GM18909 (cell line): ENCODE results near the gene TMEM187.

Source experiments
- ATAC-seq: cut with Tn5 transposase; IDR thresholded peaks from one replicate; pipeline ENCODE4 v1.9.1; 2021; ENCODE audit warnings: mild to moderate bottlenecking; ENCODE audit not compliant: unreplicated experiment, poor library complexity

Gene TMEM187

DNA sequence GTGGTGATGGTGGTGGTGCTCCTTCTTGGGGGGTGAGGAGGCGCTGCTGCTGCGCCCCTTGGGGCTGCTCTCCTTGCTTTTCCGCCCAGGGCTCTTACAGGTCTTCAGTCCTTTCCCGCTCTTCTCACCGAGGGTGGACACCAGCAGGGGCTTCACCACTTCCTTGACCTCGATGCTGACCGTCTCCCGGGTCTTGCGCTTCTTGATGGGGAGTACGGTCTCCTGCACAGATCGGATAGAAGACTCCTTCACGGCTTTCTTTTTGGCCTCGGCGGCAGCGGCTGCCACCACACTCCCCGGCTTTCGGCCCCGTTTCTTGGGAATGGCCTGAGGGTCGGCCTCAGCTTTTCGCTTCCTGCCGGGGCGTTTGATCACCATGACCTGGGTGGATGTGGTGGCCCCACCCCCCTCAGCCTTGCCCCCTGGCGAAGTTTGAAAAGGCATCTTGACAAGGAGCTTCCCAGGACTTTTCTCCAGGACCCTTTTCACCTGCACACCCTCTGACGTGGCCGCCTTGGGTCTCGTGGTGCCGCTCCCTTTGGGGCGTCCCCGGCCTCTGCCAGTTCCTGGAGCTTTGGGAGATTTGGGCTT lies 58.3 kb downstream of the TMEM187 start:
- ATAC-seq, result no peak

DNA sequence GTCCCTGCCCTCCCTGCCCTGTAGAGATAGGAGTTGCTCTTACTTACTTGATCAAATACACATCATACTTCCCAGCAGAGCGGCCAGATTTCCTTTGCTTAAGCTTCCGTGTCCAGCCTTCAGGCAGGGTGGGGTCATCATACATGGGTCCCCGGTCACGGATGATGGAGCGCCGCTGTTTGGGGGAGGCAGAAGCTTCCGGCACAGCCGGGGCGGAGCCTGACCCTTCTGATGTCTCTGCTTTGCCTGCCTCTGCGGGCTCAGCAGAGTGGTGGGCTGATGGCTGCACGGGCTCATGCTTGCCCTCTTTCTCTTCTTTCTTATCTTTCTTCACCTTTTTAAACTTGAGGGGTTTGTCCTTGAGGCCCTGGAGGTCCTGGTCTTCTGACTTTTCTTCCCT lies 59.6 kb downstream of the TMEM187 start:
- ATAC-seq, result no peak

DNA sequence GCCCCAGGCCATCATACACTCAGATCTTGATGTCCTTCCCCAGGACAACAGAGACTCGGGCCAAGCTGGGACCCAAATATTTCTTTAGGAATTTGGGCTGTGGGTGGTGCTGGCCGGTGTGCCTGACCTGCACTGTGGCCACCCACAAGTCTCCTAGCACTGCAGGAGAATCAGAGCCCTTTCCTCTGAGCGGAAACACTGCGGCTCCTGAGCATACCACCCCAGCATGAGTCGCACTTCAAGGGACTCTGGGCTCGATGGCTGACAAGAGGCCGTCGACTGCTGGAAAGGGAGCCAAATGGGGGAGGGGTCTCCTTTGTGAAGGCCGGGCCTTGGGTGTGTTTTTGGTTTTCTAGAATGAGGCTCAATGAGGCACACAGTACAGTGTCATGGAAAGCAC lies 60.1 kb downstream of the TMEM187 start:
- ATAC-seq, result no peak
